GM12873 (cell line): ENCODE results near the gene ZBTB20.
A peak's percentile ranks its signal among the peaks of the same experiment; 100 is the strongest.

Experiments used
- TF ChIP-seq, protein P1 (sequence below): IDR thresholded peaks from 2 replicates; pipeline ENCODE4 v1.5.1; 2012; ENCODE audit warnings: low read depth, mild to moderate bottlenecking, moderate library complexity, low read length, control low read depth; ENCODE audit not compliant: insufficient read depth; ENCODE audit errors: missing control alignments

Gene ZBTB20

GRCh38 chr3:115062009-115062408 lies 85.1 kb downstream of the ZBTB20 start:
- TF ChIP-seq, protein P1, sequence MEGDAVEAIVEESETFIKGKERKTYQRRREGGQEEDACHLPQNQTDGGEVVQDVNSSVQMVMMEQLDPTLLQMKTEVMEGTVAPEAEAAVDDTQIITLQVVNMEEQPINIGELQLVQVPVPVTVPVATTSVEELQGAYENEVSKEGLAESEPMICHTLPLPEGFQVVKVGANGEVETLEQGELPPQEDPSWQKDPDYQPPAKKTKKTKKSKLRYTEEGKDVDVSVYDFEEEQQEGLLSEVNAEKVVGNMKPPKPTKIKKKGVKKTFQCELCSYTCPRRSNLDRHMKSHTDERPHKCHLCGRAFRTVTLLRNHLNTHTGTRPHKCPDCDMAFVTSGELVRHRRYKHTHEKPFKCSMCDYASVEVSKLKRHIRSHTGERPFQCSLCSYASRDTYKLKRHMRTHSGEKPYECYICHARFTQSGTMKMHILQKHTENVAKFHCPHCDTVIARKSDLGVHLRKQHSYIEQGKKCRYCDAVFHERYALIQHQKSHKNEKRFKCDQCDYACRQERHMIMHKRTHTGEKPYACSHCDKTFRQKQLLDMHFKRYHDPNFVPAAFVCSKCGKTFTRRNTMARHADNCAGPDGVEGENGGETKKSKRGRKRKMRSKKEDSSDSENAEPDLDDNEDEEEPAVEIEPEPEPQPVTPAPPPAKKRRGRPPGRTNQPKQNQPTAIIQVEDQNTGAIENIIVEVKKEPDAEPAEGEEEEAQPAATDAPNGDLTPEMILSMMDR: no peak

DNA sequence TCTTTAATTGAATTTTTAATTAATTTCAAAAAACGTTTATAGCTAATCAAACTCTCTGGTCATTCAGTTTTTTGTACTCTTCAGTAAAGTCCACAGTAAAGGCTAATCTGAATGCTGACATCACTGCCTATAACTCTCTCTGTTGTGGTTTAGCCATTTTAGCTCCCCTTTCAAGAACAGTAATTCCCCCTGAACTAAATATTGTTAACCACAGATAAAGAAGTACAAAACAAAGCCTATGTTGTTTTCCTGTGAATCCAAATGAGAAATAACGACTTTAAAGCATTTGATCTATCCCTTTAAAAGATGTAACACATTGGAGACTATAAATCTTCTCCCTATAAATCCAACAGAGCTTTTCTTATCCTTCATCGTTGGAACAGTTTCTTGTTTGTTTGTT lies 94.2 kb downstream of the ZBTB20 start:
- TF ChIP-seq, protein P1: no peak

DNA sequence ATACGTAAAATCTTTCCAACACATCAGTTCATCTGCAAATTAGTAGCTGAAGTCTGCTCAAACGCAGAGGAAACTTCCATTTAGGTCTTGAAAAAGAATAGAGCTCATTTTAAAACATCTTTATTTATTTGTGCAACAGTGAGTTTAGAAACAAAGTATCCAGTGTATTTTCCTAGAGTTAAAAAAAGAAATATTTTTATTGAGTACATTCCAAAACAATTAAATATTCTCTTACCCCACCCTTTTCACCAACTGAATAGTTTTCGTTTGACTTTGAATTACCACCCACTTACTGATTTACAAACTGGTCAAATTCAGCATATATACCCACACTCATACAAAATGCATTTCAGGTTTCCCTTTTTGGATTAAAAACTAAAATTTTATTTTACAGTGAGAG lies 104.7 kb downstream of the ZBTB20 start:
- TF ChIP-seq, protein P1: no peak

GRCh38 chr3:115040673-115041286 lies 106.3 kb downstream of the ZBTB20 start:
- TF ChIP-seq, protein P1: peak; percentile 64

- TF ChIP-seq, protein P1: no peak
Measured at GRCh38 chr3:115040246-115040645, 106.8 kb downstream of the ZBTB20 start.

DNA sequence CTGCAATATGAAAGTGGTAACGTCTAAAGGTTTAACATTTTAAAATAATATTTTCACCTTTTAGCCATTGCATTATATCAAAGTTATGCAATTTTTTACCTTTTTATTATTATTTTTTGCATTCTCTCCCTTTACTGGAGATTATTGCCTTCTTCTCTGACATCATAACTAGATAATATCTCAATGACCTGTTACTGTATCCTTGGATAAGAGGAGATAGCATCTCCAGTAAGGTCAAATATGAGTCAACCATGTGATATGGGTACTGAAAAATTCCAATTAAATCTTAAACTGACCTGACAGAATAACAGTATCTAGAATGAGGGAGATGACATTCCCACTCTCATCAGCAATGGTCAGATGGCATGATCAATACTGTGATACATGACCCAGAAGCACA lies 108.3 kb downstream of the ZBTB20 start:
- TF ChIP-seq, protein P1: no peak

DNA sequence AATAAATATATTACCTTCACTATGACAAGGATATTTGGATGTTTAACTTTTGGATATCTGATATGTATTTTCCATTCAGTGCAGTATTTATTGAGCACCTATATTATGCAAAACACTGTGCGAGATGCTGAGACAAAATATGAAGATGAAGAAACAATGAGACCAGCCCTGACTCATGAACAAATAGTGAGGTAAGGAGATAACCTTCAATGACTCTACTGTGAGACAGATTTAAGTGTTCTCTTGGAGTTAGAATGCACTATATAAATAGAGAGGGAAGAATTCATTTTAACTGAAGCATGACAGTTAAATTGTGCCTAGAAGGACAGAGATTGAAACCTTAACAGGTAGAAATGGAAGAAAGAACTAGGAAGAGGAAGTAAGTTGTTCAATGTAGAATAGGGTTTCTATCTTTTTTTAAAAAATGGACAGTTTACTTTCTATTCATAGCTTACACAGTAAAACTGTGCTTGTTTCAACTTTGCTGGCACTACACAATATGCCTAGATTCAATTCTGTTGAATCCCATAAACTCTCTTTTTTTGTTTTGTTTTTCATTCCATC lies 124.2 kb downstream of the ZBTB20 start:
- TF ChIP-seq, protein P1: no peak

DNA sequence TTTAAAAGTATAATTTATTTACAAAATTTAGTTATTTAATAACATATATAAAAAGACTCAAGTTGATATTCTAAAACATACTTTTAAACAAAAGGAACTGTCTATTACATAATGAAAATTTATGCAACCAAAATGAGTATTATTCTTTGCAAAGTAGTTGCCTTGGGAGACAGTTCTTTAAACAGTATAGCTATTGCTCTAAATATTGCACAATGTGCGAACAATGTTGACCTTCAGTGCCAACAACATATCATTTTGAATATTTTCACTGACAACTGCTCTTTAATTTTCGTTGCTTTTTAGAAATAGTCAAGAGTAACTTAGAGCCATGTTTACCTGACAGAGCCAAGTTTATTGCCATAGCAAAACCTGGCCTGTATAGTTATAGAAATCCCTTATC lies 124.9 kb downstream of the ZBTB20 start:
- TF ChIP-seq, protein P1: no peak
